SK-N-SH (cell line): ENCODE measurements around the gene TPD52L2. TPM values are rescaled to one million over a fixed set of nuclear protein-coding genes. Genes with fewer than 3 reads are reported as not detected.

Experiments
- CTCF ChIP-seq: fragments of 200-600 bp; sonication (generic); IDR thresholded peaks from 2 replicates; pipeline ENCODE4 v1.6.1; 2017; ENCODE audit warnings: antibody characterized with exemption, mild to moderate bottlenecking, moderate library complexity
- ELF1 ChIP-seq: IDR thresholded peaks from 2 replicates; pipeline ENCODE4 v1.4.0; 2012
- EP300 ChIP-seq, 2 experiments: IDR thresholded peaks; 2 replicates each; pipeline versions ENCODE4 v1.4.0 to v1.6.1; 2012; ENCODE audit warnings: borderline replicate concordance in 1 of 2, low read depth in 1 of 2, low read length in 1 of 2
- FOSL2 ChIP-seq: IDR thresholded peaks from 2 replicates; pipeline ENCODE4 v1.4.0; 2012; ENCODE audit warnings: low read depth, mild to moderate bottlenecking, moderate library complexity, borderline replicate concordance
- JUND ChIP-seq: IDR thresholded peaks from 2 replicates; pipeline ENCODE4 v1.4.0; 2012
- NFIC ChIP-seq: IDR thresholded peaks from 2 replicates; pipeline ENCODE4 v1.4.0; 2012; ENCODE audit warnings: borderline replicate concordance
- RAD21 ChIP-seq: IDR thresholded peaks from 2 replicates; pipeline ENCODE4 v1.6.1; 2012; ENCODE audit warnings: mild to moderate bottlenecking, low read length
- RFX5 ChIP-seq: IDR thresholded peaks from 2 replicates; pipeline ENCODE4 v1.6.1; 2012; ENCODE audit warnings: mild to moderate bottlenecking, improper control_type of control experiment, low read length
- SIN3A ChIP-seq: IDR thresholded peaks from 2 replicates; pipeline ENCODE4 v1.6.1; 2012; ENCODE audit warnings: low read depth, mild to moderate bottlenecking, low read length, moderate library complexity, borderline replicate concordance
- SMC3 ChIP-seq: IDR thresholded peaks from 2 replicates; pipeline ENCODE4 v1.6.1; 2012; ENCODE audit warnings: low read depth, low read length, improper control_type of control experiment
- TAF1 ChIP-seq: IDR thresholded peaks from 2 replicates; pipeline ENCODE4 v1.6.1; 2012; ENCODE audit warnings: low read depth, mild to moderate bottlenecking, low read length, moderate library complexity, borderline replicate concordance
- TEAD4 ChIP-seq: IDR thresholded peaks from 2 replicates; pipeline ENCODE4 v1.4.0; 2012; ENCODE audit warnings: mild to moderate bottlenecking, borderline replicate concordance; ENCODE audit not compliant: insufficient read depth
- YY1 ChIP-seq: IDR thresholded peaks from 2 replicates; pipeline ENCODE4 v1.4.0; 2012; ENCODE audit warnings: low read depth, mild to moderate bottlenecking
- polyA plus RNA-seq, 3 experiments: library from polyadenylated mRNA; depleted of rRNA; stranded (reverse); fragments of >200 nt; gene quantifications; 2 replicates each; pipeline ENCODE4 v1.2.3, GENCODE V29; 2012
- TF ChIP-seq, protein P1 (sequence below): IDR thresholded peaks from 2 replicates; pipeline ENCODE4; 2012
- TF ChIP-seq, protein P2 (sequence below): fragments of 150-350 bp; IDR thresholded peaks from 2 replicates; pipeline ENCODE4 v1.6.1; 2016; ENCODE audit warnings: mild to moderate bottlenecking, low read depth, low read length
- TF ChIP-seq, protein P3 (sequence below): IDR thresholded peaks from 2 replicates; pipeline ENCODE4 v1.4.0; 2012; ENCODE audit warnings: low read depth, borderline replicate concordance

TPD52L2 gene
- polyA plus RNA-seq, 1 of the 3 experiments (the other 2 are of a cell fraction) = 137 TPM

DNA sequence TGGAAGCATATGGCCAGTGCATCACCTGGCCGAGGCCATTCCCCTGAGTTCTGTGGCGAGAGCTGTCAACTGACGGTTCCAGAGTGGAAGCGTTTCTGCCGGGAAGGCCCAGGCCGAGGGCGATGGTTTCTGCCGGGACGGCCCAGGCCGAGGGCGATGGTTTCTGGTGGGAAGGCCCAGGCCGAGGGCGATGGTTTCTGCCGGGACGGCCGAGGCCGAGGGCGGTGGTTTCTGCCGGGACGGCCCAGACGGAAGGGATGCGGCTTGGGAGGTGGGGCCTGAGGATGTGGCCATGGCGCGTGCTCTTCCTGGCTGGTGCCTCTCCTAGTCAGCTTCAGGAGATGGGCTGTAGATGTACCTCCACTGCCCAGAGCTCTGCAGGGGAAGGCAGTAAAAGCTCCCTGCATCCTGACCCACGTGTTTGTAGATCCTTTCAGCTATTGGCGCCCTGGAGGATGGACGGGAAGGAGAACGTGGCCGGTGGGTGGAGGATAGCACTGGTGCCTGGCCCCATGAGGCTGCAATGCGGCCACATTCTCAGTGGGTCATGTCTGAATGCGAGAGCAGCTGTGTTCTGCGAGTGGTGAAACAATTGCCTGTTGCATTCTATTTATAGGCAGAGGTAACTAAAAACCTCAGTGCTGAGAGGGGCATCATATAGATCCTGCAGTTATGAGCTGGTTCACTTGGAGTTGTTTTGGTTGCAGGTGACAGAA lies 12.8 kb downstream of the TPD52L2 start (continued):
- TF ChIP-seq CTCF (no peak), SMC3 (no peak), ELF1 (no peak), TAF1 (no peak), NFIC (no peak), TEAD4 (no peak), EP300 (IDR thresholded peaks at IDR 0.05; ENCODE audit: borderline replicate concordance in 1 of 2, low read depth in 1 of 2, low read length in 1 of 2) (no peak), RFX5 (no peak), JUND (no peak), YY1 (no peak), FOSL2 (no peak), SIN3A (no peak), RAD21 (no peak)
- TF ChIP-seq, protein P1, sequence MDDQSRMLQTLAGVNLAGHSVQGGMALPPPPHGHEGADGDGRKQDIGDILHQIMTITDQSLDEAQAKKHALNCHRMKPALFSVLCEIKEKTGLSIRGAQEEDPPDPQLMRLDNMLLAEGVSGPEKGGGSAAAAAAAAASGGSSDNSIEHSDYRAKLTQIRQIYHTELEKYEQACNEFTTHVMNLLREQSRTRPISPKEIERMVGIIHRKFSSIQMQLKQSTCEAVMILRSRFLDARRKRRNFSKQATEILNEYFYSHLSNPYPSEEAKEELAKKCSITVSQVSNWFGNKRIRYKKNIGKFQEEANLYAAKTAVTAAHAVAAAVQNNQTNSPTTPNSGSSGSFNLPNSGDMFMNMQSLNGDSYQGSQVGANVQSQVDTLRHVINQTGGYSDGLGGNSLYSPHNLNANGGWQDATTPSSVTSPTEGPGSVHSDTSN = no peak
- TF ChIP-seq, protein P2, sequence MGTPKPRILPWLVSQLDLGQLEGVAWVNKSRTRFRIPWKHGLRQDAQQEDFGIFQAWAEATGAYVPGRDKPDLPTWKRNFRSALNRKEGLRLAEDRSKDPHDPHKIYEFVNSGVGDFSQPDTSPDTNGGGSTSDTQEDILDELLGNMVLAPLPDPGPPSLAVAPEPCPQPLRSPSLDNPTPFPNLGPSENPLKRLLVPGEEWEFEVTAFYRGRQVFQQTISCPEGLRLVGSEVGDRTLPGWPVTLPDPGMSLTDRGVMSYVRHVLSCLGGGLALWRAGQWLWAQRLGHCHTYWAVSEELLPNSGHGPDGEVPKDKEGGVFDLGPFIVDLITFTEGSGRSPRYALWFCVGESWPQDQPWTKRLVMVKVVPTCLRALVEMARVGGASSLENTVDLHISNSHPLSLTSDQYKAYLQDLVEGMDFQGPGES = no peak
- TF ChIP-seq, protein P3, sequence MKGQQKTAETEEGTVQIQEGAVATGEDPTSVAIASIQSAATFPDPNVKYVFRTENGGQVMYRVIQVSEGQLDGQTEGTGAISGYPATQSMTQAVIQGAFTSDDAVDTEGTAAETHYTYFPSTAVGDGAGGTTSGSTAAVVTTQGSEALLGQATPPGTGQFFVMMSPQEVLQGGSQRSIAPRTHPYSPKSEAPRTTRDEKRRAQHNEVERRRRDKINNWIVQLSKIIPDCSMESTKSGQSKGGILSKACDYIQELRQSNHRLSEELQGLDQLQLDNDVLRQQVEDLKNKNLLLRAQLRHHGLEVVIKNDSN = no peak
